Left lung (tissue), 10 donors: ENCODE results near the gene MMD. TPM values are rescaled to one million over a fixed set of nuclear protein-coding genes. Genes with fewer than 3 reads are reported as not detected.

ENCODE experiments used
- ATAC-seq: fragments of 200-7000 bp; cut with Tn5 transposase; one replicate; pipeline ENCODE4 v1.9.1; 2020; ENCODE audit warnings: moderate library complexity
- DNase-seq, 4 donors: peaks; one replicate each; pipeline ENCODE4 v3.0.0-alpha.2; 2013 to 2020
- H3K27ac ChIP-seq, 2 donors: fragments of 200-600 bp; sonication (generic) in 1 of 2; one replicate each; pipeline versions ENCODE4 v1.5.0 to v1.8.0; 2020 to 2021
- H3K27me3 ChIP-seq, 2 donors: fragments of 200-600 bp; sonication (generic) in 1 of 2; one replicate each; pipeline versions ENCODE4 v1.5.0 to v1.8.0; 2020 to 2021
- H3K36me3 ChIP-seq, 2 donors: fragments of 200-600 bp; sonication (generic) in 1 of 2; one replicate each; pipeline versions ENCODE4 v1.5.0 to v1.8.0; 2020 to 2021
- H3K4me1 ChIP-seq, 2 donors: fragments of 200-600 bp; one replicate each; pipeline ENCODE4 v1.8.0; 2021
- H3K4me3 ChIP-seq, 2 donors: fragments of 200-600 bp; sonication (generic) in 1 of 2; one replicate each; pipeline versions ENCODE4 v1.5.0 to v1.8.0; 2020 to 2021; ENCODE audit warnings: mild to moderate bottlenecking in 1 of 2
- H3K9me3 ChIP-seq, 2 donors: fragments of 200-600 bp; sonication (generic) in 1 of 2; one replicate each; pipeline versions ENCODE4 v1.5.0 to v1.8.0; 2020 to 2021
- CTCF ChIP-seq, 2 donors: fragments of 200-600 bp; sonication (generic) in 1 of 2; IDR thresholded peaks; one replicate each; pipeline versions ENCODE4 v1.5.0 to v1.8.0; 2021; ENCODE audit warnings: antibody characterized with exemption in 2 of 2
- intact Hi-C, 2 donors: fragments of 100-400 bp; cut with DNase I; formaldehyde crosslinking; loops; one replicate each; pipeline versions ENCODE4 v1.11.2 to v1.14.2; 2022
- polyA plus RNA-seq, 6 donors: library from polyadenylated mRNA; unstranded; fragments of 120-200 nt; gene quantifications; one replicate each; pipeline ENCODE4 v1.2.1, GENCODE V29; 2013; ENCODE audit not compliant: insufficient read length in 6 of 6
- total RNA-seq, 2 donors: library from RNA; stranded (reverse); fragmentation: NEBNext Ultra II Directional; extraction: Animal tissue kit (Norgen Biotek cat#: 25700); gene quantifications; one replicate each; pipeline ENCODE4 v1.2.1, GENCODE V29; 2021
- donor health status: DM: no; HTN: yes; CAD: no.
- donor health status: DM: no; HTN: no; CAD: no.

The MMD gene
- total and polyA plus RNA-seq, 8 donors = 19.0 to 29.7 (median 25.1) TPM

GRCh38 chr17:55441544-55441943 is 19.9 kb upstream of the MMD start:
- no peak overlapping the region for H3K4me3 ChIP-seq
- no peak for ATAC-seq
- no peaks in the 10 kb centered on the region for H3K9me3 ChIP-seq
- intact Hi-C loops = no loop called here
- no peak for TF ChIP-seq CTCF (IDR thresholded peaks at IDR 0.05)
- no peak for DNase-seq
- H3K27me3 ChIP-seq = no peaks in the 10 kb centered on the region
- no peaks in the 10 kb centered on the region for H3K36me3 ChIP-seq
- peaks cover 6 to 10% of the 10 kb centered on the region in 2 donors for H3K4me1 ChIP-seq
- no peak overlapping the region for H3K27ac ChIP-seq

- no peaks in the 10 kb centered on the region for H3K36me3 ChIP-seq
Observed at GRCh38 chr17:55440391-55440790, 18.8 kb upstream of the MMD start.

GRCh38 chr17:55437159-55437605 is 15.5 kb upstream of the MMD start:
- DNase-seq (peak in 1 of 4 donors; percentile 50), ATAC-seq (peak; percentile 14)
- Histone ChIP-seq H3K4me3 (no peak overlapping the region), H3K27ac (peak overlapping the region; percentile 37 to 44), H3K27me3 (no peaks in the 10 kb centered on the region), H3K4me1 (peaks cover 4 to 30% of the 10 kb centered on the region in 2 donors), H3K9me3 (no peaks in the 10 kb centered on the region), H3K36me3 (no peaks in the 10 kb centered on the region)
- no peak for TF ChIP-seq CTCF (IDR thresholded peaks at IDR 0.05)
- intact Hi-C loops = no loop called here

More at GRCh38 chr17:55440391-55440790, 18.8 kb upstream of the MMD start:
- H3K9me3 ChIP-seq = no peaks in the 10 kb centered on the region
- H3K27ac ChIP-seq = no peak overlapping the region
- ATAC-seq (no peak), DNase-seq (no peak)
- intact Hi-C loops = no loop called here
- peaks cover 1 to 11% of the 10 kb centered on the region in 2 donors for H3K4me1 ChIP-seq
- no peak for TF ChIP-seq CTCF (IDR thresholded peaks at IDR 0.05)
- H3K4me3 ChIP-seq = no peak overlapping the region
- no peaks in the 10 kb centered on the region for H3K27me3 ChIP-seq

- Histone ChIP-seq H3K27me3 (no peaks in the 10 kb centered on the region), H3K4me1 (peaks cover 4 to 30% of the 10 kb centered on the region in 2 donors), H3K36me3 (no peaks in the 10 kb centered on the region), H3K4me3 (no peak overlapping the region), H3K27ac (no peak overlapping the region), H3K9me3 (no peaks in the 10 kb centered on the region)
- intact Hi-C loops = no loop called here
- ATAC-seq (no peak), DNase-seq (no peak)
- TF ChIP-seq CTCF (IDR thresholded peaks at IDR 0.05) = no peak
Observed at GRCh38 chr17:55436224-55437158, 14.9 kb upstream of the MMD start.

- Histone ChIP-seq H3K27me3 (no peaks in the 10 kb centered on the region), H3K36me3 (no peaks in the 10 kb centered on the region), H3K9me3 (no peaks in the 10 kb centered on the region), H3K4me1 (peaks cover 4 to 30% of the 10 kb centered on the region in 2 donors), H3K27ac (no peak overlapping the region), H3K4me3 (no peak overlapping the region)
- intact Hi-C loops = no loop called here
- no peak for TF ChIP-seq CTCF (IDR thresholded peaks at IDR 0.05)
- ATAC-seq (no peak), DNase-seq (no peak)
Observed at GRCh38 chr17:55435408-55435807, 13.8 kb upstream of the MMD start.
